Kidney epithelial cell (primary cell): ENCODE data around the gene PNPLA6. TPM values are rescaled to one million over a fixed set of nuclear protein-coding genes. Genes with fewer than 3 reads are reported as not detected.
"Not testable (repeated sequence)": the region's sequence is repeated elsewhere in the genome, so short reads cannot be mapped to it uniquely, and the experiment has no call there.

Experiments
- DNase-seq: peaks from one replicate; pipeline ENCODE4 v3.0.0-alpha.2; 2010; ENCODE audit warnings: low read depth
- H3K27me3 ChIP-seq: 2 replicates; pipeline ENCODE4 v1.6.0; 2011; ENCODE audit warnings: low read length; ENCODE audit not compliant: control insufficient read depth, insufficient read depth
- H3K36me3 ChIP-seq: 2 replicates; pipeline ENCODE4 v1.5.1; 2011; ENCODE audit warnings: low read length; ENCODE audit not compliant: control insufficient read depth, insufficient read depth
- H3K4me3 ChIP-seq: 2 replicates; pipeline ENCODE4 v1.5.1; 2011; ENCODE audit warnings: low read depth, mild to moderate bottlenecking, control low read depth, low read length
- CTCF ChIP-seq: IDR thresholded peaks from 2 replicates; pipeline ENCODE4 v1.5.1; 2011; ENCODE audit warnings: mild to moderate bottlenecking, moderate library complexity, low read length, control low read depth, inconsistent platforms; ENCODE audit not compliant: insufficient read depth, poor library complexity, severe bottlenecking
- total RNA-seq: library from RNA; depleted of rRNA; stranded (reverse); fragments of >200 nt; gene quantifications from 2 replicates; pipeline ENCODE4 v1.2.3, GENCODE V29; 2015

Gene PNPLA6
- total RNA-seq, 1 donor from 2014 or later = 134 TPM

GRCh38 chr19:7533281-7533885, 2.1 kb upstream of the PNPLA6 start:
- H3K36me3 ChIP-seq = no peaks in the 10 kb centered on the region
- H3K4me3 ChIP-seq = peak overlapping the region; percentile 83
- H3K27me3 ChIP-seq = no peaks in the 10 kb centered on the region
- DNase-seq = no peak
- TF ChIP-seq CTCF = no peak

GRCh38 chr19:7533925-7534480, 1.5 kb upstream of the PNPLA6 start:
- no peak for DNase-seq
- Histone ChIP-seq H3K27me3 (no peaks in the 10 kb centered on the region), H3K4me3 (peak overlapping the region; percentile 83), H3K36me3 (no peaks in the 10 kb centered on the region)
- TF ChIP-seq CTCF = no peak

- peak; percentile 29 for TF ChIP-seq CTCF
- Histone ChIP-seq H3K4me3 (peak overlapping the region; percentile 83), H3K27me3 (no peaks in the 10 kb centered on the region), H3K36me3 (no peaks in the 10 kb centered on the region)
- no peak for DNase-seq
Measured at GRCh38 chr19:7534531-7535046, 928 bp upstream of the PNPLA6 start.

- Histone ChIP-seq H3K27me3 (no peaks in the 10 kb centered on the region), H3K4me3 (peak overlapping the region; percentile 83), H3K36me3 (peaks cover 2% of the 10 kb centered on the region)
- no peak for DNase-seq
- TF ChIP-seq CTCF = no peak
Measured at GRCh38 chr19:7535998-7536695, 630 bp downstream of the PNPLA6 start.

- not testable (repeated sequence) for H3K36me3 ChIP-seq, DNase-seq, H3K27me3 ChIP-seq, H3K4me3 ChIP-seq
Measured at GRCh38 chr19:7538990-7539389, 3.5 kb downstream of the PNPLA6 start.

GRCh38 chr19:7539827-7540425, 4.4 kb downstream of the PNPLA6 start:
- no peak overlapping the region for H3K4me3 ChIP-seq
- no peak for DNase-seq
- no peaks in the 10 kb centered on the region for H3K27me3 ChIP-seq
- no peak for TF ChIP-seq CTCF
- peaks cover 9% of the 10 kb centered on the region for H3K36me3 ChIP-seq
